SK-N-MC (cell line): ENCODE results near the gene DYRK3.

Experiments used
- DNase-seq: peaks from one replicate; pipeline ENCODE4 v3.0.0-alpha.2; 2011; ENCODE audit warnings: low read depth, low spot score
- H3K27ac ChIP-seq: fragments of 200-600 bp; sonication (generic); 2 replicates; pipeline ENCODE4 v1.5.1; 2016; ENCODE audit warnings: mixed run types
- H3K36me3 ChIP-seq: fragments of 200-600 bp; sonication (generic); 2 replicates; pipeline ENCODE4 v1.6.1; 2017; ENCODE audit warnings: antibody characterized with exemption, low read length, mixed read lengths; ENCODE audit not compliant: insufficient read depth
- H3K4me3 ChIP-seq: fragments of 200-600 bp; sonication (generic); 2 replicates; pipeline ENCODE4 v1.5.1; 2016
- H3K9ac ChIP-seq: fragments of 200-600 bp; sonication (generic); 2 replicates; pipeline ENCODE4 v1.8.0; 2017; ENCODE audit warnings: mixed run types, mixed read lengths; ENCODE audit not compliant: insufficient read length
- H3K9me3 ChIP-seq: fragments of 200-600 bp; sonication (generic); 2 replicates; pipeline ENCODE4 v1.6.1; 2017; ENCODE audit warnings: low read depth, mild to moderate bottlenecking, antibody characterized with exemption, low read length, moderate library complexity, mixed read lengths
- EZH2 ChIP-seq: fragments of 200-600 bp; sonication (generic); IDR thresholded peaks from one replicate; pipeline ENCODE4 v1.6.1; 2017; ENCODE audit warnings: antibody characterized with exemption
- FOXP2 ChIP-seq: optimal IDR thresholded peaks from 2 replicates; pipeline ENCODE3; 2011; ENCODE audit warnings: mild to moderate bottlenecking, moderate library complexity; ENCODE audit not compliant: insufficient read depth; ENCODE audit errors: extremely low read length, control extremely low read depth
- POLR2AphosphoS5 ChIP-seq: IDR thresholded peaks from 2 replicates; pipeline ENCODE4 v1.6.1; 2012; ENCODE audit warnings: mild to moderate bottlenecking, low read depth, low read length, borderline replicate concordance

DYRK3 gene

DNA sequence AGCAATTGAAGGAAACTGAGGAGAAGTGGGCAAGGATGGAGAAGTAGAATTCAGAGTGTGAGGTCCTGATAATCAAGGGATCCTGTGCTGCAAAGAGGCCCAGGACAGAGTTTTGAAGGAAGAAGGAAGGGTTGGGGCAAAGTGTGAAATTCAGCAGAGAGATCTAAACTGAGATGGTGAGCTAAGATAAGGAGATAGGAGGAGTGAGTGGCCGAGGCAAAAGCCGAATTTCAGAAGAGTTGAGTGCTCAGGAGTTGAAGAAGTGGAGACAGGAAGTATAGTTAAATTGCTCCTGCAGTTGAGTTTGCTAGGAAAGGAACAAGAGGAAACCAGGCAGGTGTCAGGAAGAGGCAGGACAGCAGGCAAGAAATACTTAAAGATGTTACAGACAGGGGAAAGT, 33.0 kb downstream of the DYRK3 start:
- H3K9ac ChIP-seq, result no peak overlapping the region
- H3K9me3 ChIP-seq, result no peaks in the 10 kb centered on the region
- DNase-seq, result no peak
- H3K27ac ChIP-seq, result no peak overlapping the region
- H3K4me3 ChIP-seq, result no peak overlapping the region
- TF ChIP-seq POLR2AphosphoS5 (no peak), FOXP2 (no peak), EZH2 (no peak)
- no peaks in the 10 kb centered on the region for H3K36me3 ChIP-seq

DNA sequence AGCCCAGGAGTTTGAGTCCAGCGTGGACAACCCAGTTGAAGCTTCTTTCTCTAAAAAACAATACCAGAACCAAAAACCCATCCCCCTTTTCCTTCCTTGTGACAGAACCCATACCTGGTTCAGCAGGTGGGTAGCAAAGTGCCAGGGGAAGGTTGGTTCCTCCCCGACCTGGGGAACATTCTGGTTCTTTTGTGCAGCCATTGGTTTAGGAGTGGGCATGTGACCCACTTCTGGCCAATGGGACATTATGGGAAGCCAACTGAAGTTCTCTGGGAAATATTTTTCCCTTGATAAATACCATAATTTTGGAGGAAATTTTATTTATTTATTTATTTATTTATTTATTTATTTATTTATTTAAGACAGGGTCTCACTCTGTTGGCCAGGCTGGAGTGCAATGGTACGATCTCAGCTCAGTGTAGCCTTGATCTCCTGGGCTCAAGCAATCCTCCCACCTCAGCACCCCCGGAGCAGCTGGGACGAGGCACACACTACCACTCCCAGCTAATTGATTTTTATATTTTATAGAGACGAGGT, 33.6 kb downstream of the DYRK3 start:
- no peak overlapping the region for H3K4me3 ChIP-seq
- no peak for DNase-seq
- H3K27ac ChIP-seq, result no peak overlapping the region
- no peaks in the 10 kb centered on the region for H3K36me3 ChIP-seq
- H3K9me3 ChIP-seq, result no peaks in the 10 kb centered on the region
- H3K9ac ChIP-seq, result no peak overlapping the region
- no peak for TF ChIP-seq POLR2AphosphoS5
- no peak for TF ChIP-seq FOXP2
- no peak for TF ChIP-seq EZH2

DNA sequence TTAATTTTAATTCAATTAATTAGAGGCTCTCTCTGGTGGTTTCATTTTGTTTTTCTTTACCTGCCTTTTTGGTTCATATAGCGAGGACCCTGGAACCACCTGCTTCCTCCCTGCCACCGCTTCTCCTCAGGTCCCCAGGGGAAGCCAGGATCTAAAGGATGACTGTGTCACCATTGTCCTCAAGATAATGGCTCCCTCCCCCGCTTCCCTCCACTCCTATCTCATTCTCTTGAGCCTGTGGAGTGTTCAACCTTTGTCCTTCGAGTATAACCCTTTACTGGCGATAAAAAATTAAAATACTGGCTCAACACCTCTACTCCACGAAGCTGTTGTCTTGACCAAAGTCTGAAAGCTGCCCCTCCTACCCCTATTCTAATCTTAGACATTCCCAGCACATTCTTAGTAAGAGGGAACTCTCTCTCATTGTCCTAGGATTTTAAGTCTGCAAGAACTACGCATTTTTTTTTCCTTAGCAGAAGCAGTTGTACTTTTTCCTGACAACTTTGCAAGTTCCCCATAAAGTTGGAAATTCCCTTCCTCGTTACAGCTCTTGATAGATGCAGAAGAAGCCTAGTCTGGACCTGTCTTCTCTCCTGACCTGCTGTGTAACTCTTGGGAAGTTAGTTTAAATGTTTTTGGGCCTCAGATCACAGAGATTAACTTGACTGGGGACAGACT, 36.8 kb downstream of the DYRK3 start:
- no peak overlapping the region for H3K9ac ChIP-seq
- H3K36me3 ChIP-seq, result no peaks in the 10 kb centered on the region
- no peak overlapping the region for H3K27ac ChIP-seq
- DNase-seq, result no peak
- H3K4me3 ChIP-seq, result no peak overlapping the region
- TF ChIP-seq POLR2AphosphoS5, result no peak
- TF ChIP-seq FOXP2, result no peak
- no peak for TF ChIP-seq EZH2
- no peaks in the 10 kb centered on the region for H3K9me3 ChIP-seq

DNA sequence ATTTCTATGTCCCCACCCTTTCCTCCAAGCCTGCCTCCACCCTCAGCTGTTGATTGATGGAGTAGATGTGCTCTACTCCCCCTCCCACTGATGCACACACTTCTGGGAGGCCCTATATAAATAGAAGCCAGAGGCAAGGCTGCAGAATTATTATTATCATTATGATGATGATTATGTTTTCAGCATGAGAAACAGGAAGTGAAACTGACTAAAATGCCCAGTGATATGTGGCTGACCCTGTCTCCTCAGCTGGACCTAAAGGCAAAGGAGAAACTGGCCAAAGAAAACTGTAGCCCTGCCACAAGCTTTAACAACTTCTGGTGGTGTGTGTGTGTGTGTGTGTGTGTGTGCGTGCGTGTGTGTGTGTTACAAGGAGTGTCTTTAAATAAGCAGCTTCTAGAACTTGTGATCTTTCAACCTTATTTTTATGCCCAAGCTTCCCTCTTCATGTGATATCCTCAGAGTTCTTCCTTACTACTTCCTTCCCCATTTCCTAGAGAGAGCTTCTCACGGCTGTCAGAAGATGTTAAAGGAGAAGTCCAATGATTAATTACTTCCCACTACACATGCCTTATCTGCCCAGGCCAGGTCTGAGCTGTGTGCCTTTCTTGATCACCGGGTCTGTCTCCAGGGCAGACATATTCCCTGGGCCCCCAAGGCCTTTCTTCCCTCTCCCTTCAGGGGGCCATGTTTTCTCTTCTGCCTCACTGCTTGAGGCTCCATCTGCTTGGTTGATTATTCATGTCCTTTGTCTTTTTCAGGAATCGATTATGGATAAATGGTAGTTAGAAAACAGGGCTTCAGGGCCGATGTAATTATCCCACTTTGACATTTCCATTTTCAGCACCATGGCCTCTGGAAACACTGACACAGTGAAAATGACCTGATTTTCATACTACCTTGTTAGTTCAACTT, 37.8 kb downstream of the DYRK3 start:
- Histone ChIP-seq H3K9me3 (no peaks in the 10 kb centered on the region), H3K4me3 (no peak overlapping the region), H3K9ac (no peak overlapping the region), H3K36me3 (no peaks in the 10 kb centered on the region), H3K27ac (no peak overlapping the region)
- no peak for TF ChIP-seq POLR2AphosphoS5
- TF ChIP-seq EZH2, result no peak
- TF ChIP-seq FOXP2, result no peak
- DNase-seq, result no peak

DNA sequence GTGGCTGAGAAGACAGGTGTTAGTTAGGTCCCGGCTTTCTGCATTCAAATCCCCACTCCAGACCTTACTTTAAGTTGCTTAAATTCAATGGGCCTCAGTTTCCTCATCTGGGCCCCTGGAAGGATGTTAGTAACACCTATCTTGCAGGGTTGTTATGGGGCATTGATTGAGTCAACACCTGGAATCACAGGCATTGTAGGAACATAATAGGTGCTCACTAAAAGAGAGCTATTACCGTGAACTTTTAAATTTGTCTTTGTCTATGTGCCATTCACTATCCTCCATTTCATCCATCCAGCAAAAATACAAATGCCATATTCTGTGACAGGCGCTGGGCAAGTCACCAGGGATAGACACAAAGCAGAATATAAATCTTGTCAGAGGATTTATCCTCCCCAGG, 38.9 kb downstream of the DYRK3 start:
- no peak for TF ChIP-seq POLR2AphosphoS5
- no peak for TF ChIP-seq EZH2
- no peak for TF ChIP-seq FOXP2
- Histone ChIP-seq H3K9ac (no peak overlapping the region), H3K27ac (no peak overlapping the region), H3K4me3 (no peak overlapping the region), H3K36me3 (no peaks in the 10 kb centered on the region), H3K9me3 (no peaks in the 10 kb centered on the region)
- DNase-seq, result no peak

DNA sequence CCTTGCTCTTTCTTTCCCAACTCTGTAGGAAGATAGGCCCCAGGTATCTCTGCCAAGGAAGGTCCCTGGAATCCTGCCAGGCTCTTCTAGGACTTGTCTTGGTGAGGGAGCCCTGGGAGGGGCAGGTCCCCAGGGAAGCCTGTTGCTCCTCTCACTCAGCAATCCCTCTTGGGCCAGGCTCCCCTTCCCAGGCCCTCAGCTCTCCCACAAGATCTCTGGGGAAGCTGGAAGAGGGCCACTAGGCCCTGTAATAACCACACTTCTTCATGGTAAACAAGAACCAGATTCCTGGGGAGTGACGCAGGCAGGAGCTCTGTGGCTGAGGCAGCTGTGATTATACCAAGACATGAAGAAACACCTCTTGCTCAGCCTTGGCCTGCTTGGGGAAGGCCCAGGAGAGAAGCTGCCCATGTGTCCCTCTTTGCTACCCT, 39.4 kb downstream of the DYRK3 start:
- Histone ChIP-seq H3K36me3 (no peaks in the 10 kb centered on the region), H3K9ac (no peak overlapping the region), H3K27ac (no peak overlapping the region), H3K4me3 (no peak overlapping the region), H3K9me3 (no peaks in the 10 kb centered on the region)
- TF ChIP-seq EZH2 (no peak), FOXP2 (peak; percentile 60), POLR2AphosphoS5 (no peak)
- no peak for DNase-seq

DNA sequence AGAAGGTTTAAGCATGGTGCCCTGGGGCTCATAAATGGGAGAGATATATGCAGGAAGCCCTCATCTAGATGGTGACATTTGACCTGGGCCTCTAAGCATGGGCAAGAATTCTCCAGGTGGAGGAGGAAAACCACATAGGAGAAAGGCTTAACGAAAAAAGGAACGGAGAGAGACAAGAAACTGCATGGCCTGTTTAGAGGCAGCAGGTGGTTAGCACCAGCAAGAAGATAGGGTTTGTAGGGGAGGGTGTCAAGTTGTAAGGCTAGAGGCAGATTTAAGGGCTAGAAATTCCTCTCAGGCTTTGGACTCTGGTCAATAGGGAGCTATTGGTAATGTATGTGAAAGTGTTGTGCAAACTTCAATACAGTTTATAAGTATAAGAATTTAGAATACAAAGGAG, 41.2 kb downstream of the DYRK3 start:
- DNase-seq, result no peak
- Histone ChIP-seq H3K4me3 (no peak overlapping the region), H3K9me3 (no peaks in the 10 kb centered on the region), H3K36me3 (no peaks in the 10 kb centered on the region), H3K9ac (no peak overlapping the region), H3K27ac (no peak overlapping the region)
- no peak for TF ChIP-seq POLR2AphosphoS5
- TF ChIP-seq EZH2, result no peak
- TF ChIP-seq FOXP2, result no peak

DNA sequence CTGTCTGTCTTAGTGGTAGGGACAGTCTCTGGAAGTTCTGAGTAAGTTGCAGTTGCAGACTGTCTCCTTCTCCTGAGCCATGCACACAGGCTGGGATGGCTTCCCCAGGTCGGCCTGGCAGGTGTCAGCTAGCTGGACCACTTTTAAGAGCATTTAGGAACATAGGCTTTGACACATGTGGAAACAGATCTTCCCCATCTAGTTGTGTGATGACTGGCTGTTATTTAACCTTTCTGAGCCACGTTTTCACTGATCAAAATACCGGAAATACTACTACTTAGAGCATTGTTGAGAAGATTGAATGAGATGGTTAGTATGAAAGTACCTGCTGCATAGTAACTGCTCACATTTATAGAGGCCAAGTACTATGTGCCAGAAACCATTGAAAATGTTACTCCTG, 43.2 kb downstream of the DYRK3 start:
- no peaks in the 10 kb centered on the region for H3K36me3 ChIP-seq
- DNase-seq, result no peak
- H3K4me3 ChIP-seq, result no peak overlapping the region
- no peak for TF ChIP-seq FOXP2
- no peak for TF ChIP-seq POLR2AphosphoS5
- TF ChIP-seq EZH2, result no peak
- no peak overlapping the region for H3K9ac ChIP-seq
- H3K27ac ChIP-seq, result no peak overlapping the region
- no peaks in the 10 kb centered on the region for H3K9me3 ChIP-seq

DNA sequence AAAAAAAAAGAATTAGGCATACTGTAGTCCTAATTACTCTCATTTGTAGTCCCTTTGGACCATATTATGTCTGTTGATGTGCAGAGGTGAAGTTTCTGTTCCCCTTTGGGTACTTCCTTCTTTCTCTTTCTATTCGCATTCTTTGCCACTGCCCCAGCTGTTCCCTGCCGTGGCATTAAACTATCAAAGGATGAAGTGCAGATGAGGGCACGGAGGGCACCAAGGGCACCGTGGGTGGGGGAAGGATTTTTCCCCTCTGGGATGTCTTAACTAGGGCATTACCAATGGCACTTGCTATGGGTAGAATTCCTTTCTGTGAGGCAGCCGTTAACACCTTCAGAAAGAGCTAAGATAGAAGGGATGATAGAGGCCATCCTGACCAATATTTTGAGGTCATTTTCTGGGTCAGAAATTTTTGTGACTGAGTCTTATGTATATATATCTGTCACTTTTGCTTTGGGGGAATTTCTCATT, 44.4 kb downstream of the DYRK3 start:
- Histone ChIP-seq H3K27ac (no peak overlapping the region), H3K4me3 (no peak overlapping the region), H3K36me3 (no peaks in the 10 kb centered on the region), H3K9ac (no peak overlapping the region), H3K9me3 (no peaks in the 10 kb centered on the region)
- TF ChIP-seq FOXP2 (no peak), POLR2AphosphoS5 (no peak), EZH2 (no peak)
- DNase-seq, result no peak
